HepG2 (cell line): Measurements from ENCODE around the gene ATRN. TPM values are rescaled to one million over a fixed set of nuclear protein-coding genes. Genes with fewer than 3 reads are reported as not detected.

Experiments
- ATAC-seq: fragments of 200-7000 bp; cut with Tn5 transposase; 3 replicates; pipeline ENCODE4 v1.9.1; 2020; ENCODE audit warnings: mild to moderate bottlenecking, moderate library complexity
- BruUV-seq: library from RNA; stranded (reverse); fragments of 400-500 nt; replicated peaks from 2 replicates; lab custom pipeline; 2021; lab: Mats Ljungman, UMichigan
- CTCF ChIA-PET: fragments of 300-600 bp; formaldehyde crosslinking; extraction: SDS; loops from one replicate; lab custom pipeline; 2021; ENCODE audit warnings: low total read pairs, inconsistent platforms, low intra/inter-chr PET ratio; lab: Yijun Ruan, JAX
- POLR2A ChIA-PET: fragments of 350-600 bp; sonication (Branson Sonifier 250); formaldehyde crosslinking; loops from one replicate; lab custom pipeline; 2020; ENCODE audit warnings: antibody characterized with exemption, inconsistent platforms; lab: Yijun Ruan, JAX
- DNase-seq: peaks from one replicate; pipeline ENCODE4 v3.0.0-alpha.2; 2015; ENCODE audit warnings: low spot score
- FAIRE-seq: peaks from 3 replicates; lab custom pipeline; 2011; peaks lifted over from hg19 to GRCh38; lab: Jason Lieb, UNC
- H2AFZ ChIP-seq: one replicate; pipeline ENCODE4 v1.6.1; 2011; ENCODE audit warnings: low read length, inconsistent platforms
- H3K27ac ChIP-seq: fragments of 300-600 bp; 3 replicates; pipeline ENCODE4 v1.8.0; 2011; ENCODE audit warnings: mixed run types, mild to moderate bottlenecking, mixed read lengths, low read length, inconsistent platforms; ENCODE audit not compliant: insufficient read depth; ENCODE audit errors: extremely low read length
- H3K27me3 ChIP-seq, 2 experiments: fragments of 200-600 bp in 1 of 2; 2 replicates in 1 of 2; 3 replicates in 1 of 2; pipeline versions ENCODE4 v1.6.0 to v1.8.0; 2011; ENCODE audit warnings: low read length in 2 of 2, mild to moderate bottlenecking in 2 of 2, moderate library complexity in 2 of 2, inconsistent platforms in 1 of 2; ENCODE audit not compliant: insufficient read depth in 2 of 2, control insufficient read depth in 1 of 2
- H3K36me3 ChIP-seq, 2 experiments: fragments of 200-600 bp in 1 of 2; replicated peaks in 1 of 2; 2 replicates in 1 of 2; 3 replicates in 1 of 2; pipeline versions ENCODE4 v1.5.1 to v1.8.0; 2011; ENCODE audit warnings: low read length in 2 of 2, inconsistent platforms in 1 of 2; ENCODE audit not compliant: insufficient read depth in 2 of 2, control insufficient read depth in 1 of 2
- H3K4me1 ChIP-seq: 2 replicates; pipeline ENCODE4 v1.5.1; 2012; ENCODE audit warnings: low read length, inconsistent platforms; ENCODE audit not compliant: insufficient read depth
- H3K4me2 ChIP-seq: 2 replicates; pipeline ENCODE4 v1.6.0; 2011; ENCODE audit warnings: low read depth, low read length, inconsistent platforms
- H3K4me3 ChIP-seq, 3 experiments: fragments of 200-600 bp in 1 of 3; sonication (generic), shearing (Covaris generic) in 1 of 3; replicated peaks in 1 of 3; 2 replicates each; pipeline ENCODE4 v1.5.1; 2011 to 2016; ENCODE audit warnings: low read length in 3 of 3, inconsistent platforms in 2 of 3, low read depth in 2 of 3, mild to moderate bottlenecking in 2 of 3, control low read depth in 1 of 3, mixed read lengths in 1 of 3; ENCODE audit not compliant: insufficient read depth in 1 of 3
- H3K79me2 ChIP-seq: one replicate; pipeline ENCODE4 v1.6.1; 2011; ENCODE audit warnings: low read length, inconsistent platforms; ENCODE audit not compliant: insufficient read depth
- H3K9ac ChIP-seq: 2 replicates; pipeline ENCODE4 v1.6.0; 2011; ENCODE audit warnings: mild to moderate bottlenecking, low read depth, low read length, inconsistent platforms; ENCODE audit not compliant: insufficient read depth
- H3K9me3 ChIP-seq: 2 replicates; pipeline ENCODE4 v1.5.1; 2012; ENCODE audit warnings: mild to moderate bottlenecking, low read length
- H4K20me1 ChIP-seq: 2 replicates; pipeline ENCODE4 v1.6.0; 2011; ENCODE audit warnings: inconsistent platforms, mild to moderate bottlenecking, low read length, moderate library complexity; ENCODE audit not compliant: insufficient read depth
- ELF1 ChIP-seq: sonication (generic); formaldehyde crosslinking; IDR thresholded peaks from 2 replicates; pipeline ENCODE4 v1.4.0; 2020; ENCODE audit warnings: missing genetic modification reagents
- KDM4B ChIP-seq: sonication (generic); formaldehyde crosslinking; IDR thresholded peaks from 2 replicates; pipeline ENCODE4 v1.4.0; 2020; ENCODE audit warnings: missing genetic modification reagents
- RBM22 ChIP-seq: fragments of 200-400 bp; formaldehyde crosslinking; optimal IDR thresholded peaks from 2 replicates; pipeline ENCODE3; 2017; ENCODE audit warnings: mild to moderate bottlenecking, low read length, moderate library complexity
- RXRA ChIP-seq: sonication (generic); formaldehyde crosslinking; IDR thresholded peaks from 2 replicates; pipeline ENCODE4 v1.5.1; 2020; ENCODE audit warnings: missing genetic modification reagents
- ZBTB43 ChIP-seq: sonication (generic); formaldehyde crosslinking; conservative IDR thresholded peaks from 2 replicates; pipeline ENCODE4 v1.4.0; 2020; ENCODE audit warnings: missing genetic modification reagents
- ZNF644 ChIP-seq: IDR thresholded peaks from 2 replicates; pipeline ENCODE4 v1.6.1; 2016; ENCODE audit warnings: low read depth
- ZNF674 ChIP-seq: sonication (generic); formaldehyde crosslinking; IDR thresholded peaks from 2 replicates; pipeline ENCODE4 v1.5.0; 2020; ENCODE audit warnings: low read depth, mild to moderate bottlenecking, missing genetic modification reagents
- WGBS: methylation state at CpG from one replicate; pipeline ENCODE4 v1.1.6; 2017; ENCODE audit warnings: low lambda C conversion rate; 5-methylcytosine and 5-hydroxymethylcytosine counted together
- in situ Hi-C: cut with HindIII; loops from 2 replicates; pipeline ENCODE4 v1.10.0; 2017; ENCODE audit warnings: low pct_unique_long_range_greater_than_20kb; ENCODE audit not compliant: extremely low pct_ligation_motif_present
- intact Hi-C: fragments of 100-400 bp; cut with micrococcal nuclease; formaldehyde crosslinking; loops from one replicate; pipeline ENCODE4 v1.10.0; 2022; ENCODE audit not compliant: unreplicated experiment
- polyA plus RNA-seq, 8 experiments: library from polyadenylated mRNA; depleted of rRNA in 3 of 8; stranded (reverse) in 7 of 8; unstranded in 1 of 8; fragments of >200 nt; fragmentation: Illumina TruSeq in 4 of 8; extraction: Trizol in 4 of 8; gene quantifications; 2 replicates each; pipeline versions ENCODE4 v1.2.1 to v1.2.3, GENCODE V29; 2011 to 2016; ENCODE audit warnings: low read depth in 4 of 8, missing spikeins in 1 of 8, mixed read lengths in 1 of 8; ENCODE audit not compliant: insufficient read depth in 1 of 8
- total RNA-seq, 5 experiments: library from RNA; depleted of rRNA; stranded (reverse); fragments of >200 nt; fragmentation: Illumina TruSeq; extraction: Trizol; gene quantifications; 2 replicates each; pipeline ENCODE4 v1.2.3, GENCODE V29; 2016; ENCODE audit warnings: low read depth in 1 of 5
- TF ChIP-seq, protein P1 (sequence below): sonication (generic); formaldehyde crosslinking; IDR thresholded peaks from 2 replicates; pipeline ENCODE4 v1.5.0; 2020; ENCODE audit warnings: mild to moderate bottlenecking, missing genetic modification reagents

ATRN gene
- total and polyA plus RNA-seq, 2 of the 13 experiments (the other 11 are each of a cell fraction or from before 2014, with no cell fraction given) = 44.2 to 81.1 TPM

GRCh38 chr20:3633913-3634478 is 163.2 kb downstream of the ATRN start:
- WGBS = 85% methylated on average over 6 of the region's 6 CpGs
- CTCF ChIA-PET = no interaction called here
- peaks cover 27% of the 10 kb centered on the region for H3K4me1 ChIP-seq
- H3K36me3 ChIP-seq = peaks cover 10 to 12% of the 10 kb centered on the region in 2 experiments; a peak in 4 of 5 replicates
- no peak overlapping the region for H3K4me3 ChIP-seq
- DNase-seq (no peak), ATAC-seq (no peak), FAIRE-seq (no peak)
- no peaks in the 10 kb centered on the region for H3K9me3 ChIP-seq
- H3K79me2 ChIP-seq = no peaks in the 10 kb centered on the region
- peak; percentile 17 for TF ChIP-seq RBM22
- TF ChIP-seq ZBTB43 (CRISPR knock-in tag) = no peak
- TF ChIP-seq, all 625 proteins: peak for 1
- in situ Hi-C loops = no loop called here
- BruUV-seq = no TSS peak
- Histone ChIP-seq H2AFZ (no peak overlapping the region), H4K20me1 (no peaks in the 10 kb centered on the region), H3K27me3 (no peaks in the 10 kb centered on the region), H3K27ac (no peak overlapping the region), H3K9ac (no peak overlapping the region), H3K4me2 (no peak overlapping the region)
- intact Hi-C loops = no loop called here
- POLR2A ChIA-PET = no interaction called here

GRCh38 chr20:3635346-3635745 is 164.5 kb downstream of the ATRN start:
- Histone ChIP-seq H3K4me3 (no peak overlapping the region), H2AFZ (no peak overlapping the region), H3K9ac (no peak overlapping the region), H3K79me2 (no peaks in the 10 kb centered on the region), H3K27ac (no peak overlapping the region), H3K4me1 (peaks cover 17% of the 10 kb centered on the region), H3K9me3 (no peaks in the 10 kb centered on the region), H3K36me3 (peaks cover 7 to 10% of the 10 kb centered on the region in 2 experiments; a peak in 4 of 5 replicates), H3K27me3 (no peaks in the 10 kb centered on the region), H3K4me2 (no peak overlapping the region), H4K20me1 (no peaks in the 10 kb centered on the region)
- TF ChIP-seq ELF1 (CRISPR knock-in tag) = no peak
- TF ChIP-seq, protein P1, sequence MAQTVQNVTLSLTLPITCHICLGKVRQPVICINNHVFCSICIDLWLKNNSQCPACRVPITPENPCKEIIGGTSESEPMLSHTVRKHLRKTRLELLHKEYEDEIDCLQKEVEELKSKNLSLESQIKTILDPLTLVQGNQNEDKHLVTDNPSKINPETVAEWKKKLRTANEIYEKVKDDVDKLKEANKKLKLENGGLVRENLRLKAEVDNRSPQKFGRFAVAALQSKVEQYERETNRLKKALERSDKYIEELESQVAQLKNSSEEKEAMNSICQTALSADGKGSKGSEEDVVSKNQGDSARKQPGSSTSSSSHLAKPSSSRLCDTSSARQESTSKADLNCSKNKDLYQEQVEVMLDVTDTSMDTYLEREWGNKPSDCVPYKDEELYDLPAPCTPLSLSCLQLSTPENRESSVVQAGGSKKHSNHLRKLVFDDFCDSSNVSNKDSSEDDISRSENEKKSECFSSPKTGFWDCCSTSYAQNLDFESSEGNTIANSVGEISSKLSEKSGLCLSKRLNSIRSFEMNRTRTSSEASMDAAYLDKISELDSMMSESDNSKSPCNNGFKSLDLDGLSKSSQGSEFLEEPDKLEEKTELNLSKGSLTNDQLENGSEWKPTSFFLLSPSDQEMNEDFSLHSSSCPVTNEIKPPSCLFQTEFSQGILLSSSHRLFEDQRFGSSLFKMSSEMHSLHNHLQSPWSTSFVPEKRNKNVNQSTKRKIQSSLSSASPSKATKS (CRISPR knock-in tag) = no peak
- no peak for TF ChIP-seq ZNF674 (CRISPR knock-in tag)
- no peak for TF ChIP-seq RXRA (CRISPR knock-in tag)
- TF ChIP-seq ZNF644 = no peak
- no peak for TF ChIP-seq KDM4B (CRISPR knock-in tag)
- intact Hi-C loops = no loop called here
- no peak for ATAC-seq
- in situ Hi-C loops = no loop called here
- CTCF ChIA-PET = no interaction called here
- POLR2A ChIA-PET = no interaction called here
- 97% methylated on average over 1 of the region's 1 CpG for WGBS
- no peak for FAIRE-seq
- no TSS peak for BruUV-seq
- DNase-seq = no peak
